Activated T-cell treated with anti-CD3 and anti-CD28 coated beads for 48 hours (primary cell): ENCODE measurements around the gene HOXB2.
"Not testable (repeated sequence)": the region's sequence is repeated elsewhere in the genome, so short reads cannot be mapped to it uniquely, and the experiment has no call there.

Experiments
- DNase-seq: peaks from one replicate; pipeline ENCODE4 v3.0.0-alpha.2; 2020; ENCODE audit warnings: low read depth

The HOXB2 gene

GRCh38 chr17:48514477-48514876, 30.4 kb downstream of the HOXB2 start:
- no peak for DNase-seq

GRCh38 chr17:48513666-48514455, 31.0 kb downstream of the HOXB2 start:
- DNase-seq: no peak

DNA sequence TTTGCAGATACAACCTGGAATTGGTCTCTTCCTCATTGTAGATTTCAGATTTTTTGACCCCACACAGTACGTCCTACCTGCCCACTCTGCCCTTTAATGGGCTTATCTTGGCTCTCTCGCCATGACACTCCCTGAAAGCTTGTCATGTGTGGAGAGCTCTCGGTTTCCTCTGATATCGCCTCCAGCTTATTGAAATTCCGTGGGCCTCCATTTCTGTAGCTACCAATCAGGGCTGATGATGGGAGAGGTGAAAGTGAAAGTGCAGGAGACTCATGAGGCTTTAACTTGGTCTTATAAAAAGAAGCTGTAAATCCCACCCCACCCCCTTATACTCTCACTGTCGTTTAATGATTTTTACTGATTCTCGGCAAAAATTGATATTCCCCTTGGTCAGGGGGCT, 31.8 kb downstream of the HOXB2 start:
- no peak for DNase-seq

DNA sequence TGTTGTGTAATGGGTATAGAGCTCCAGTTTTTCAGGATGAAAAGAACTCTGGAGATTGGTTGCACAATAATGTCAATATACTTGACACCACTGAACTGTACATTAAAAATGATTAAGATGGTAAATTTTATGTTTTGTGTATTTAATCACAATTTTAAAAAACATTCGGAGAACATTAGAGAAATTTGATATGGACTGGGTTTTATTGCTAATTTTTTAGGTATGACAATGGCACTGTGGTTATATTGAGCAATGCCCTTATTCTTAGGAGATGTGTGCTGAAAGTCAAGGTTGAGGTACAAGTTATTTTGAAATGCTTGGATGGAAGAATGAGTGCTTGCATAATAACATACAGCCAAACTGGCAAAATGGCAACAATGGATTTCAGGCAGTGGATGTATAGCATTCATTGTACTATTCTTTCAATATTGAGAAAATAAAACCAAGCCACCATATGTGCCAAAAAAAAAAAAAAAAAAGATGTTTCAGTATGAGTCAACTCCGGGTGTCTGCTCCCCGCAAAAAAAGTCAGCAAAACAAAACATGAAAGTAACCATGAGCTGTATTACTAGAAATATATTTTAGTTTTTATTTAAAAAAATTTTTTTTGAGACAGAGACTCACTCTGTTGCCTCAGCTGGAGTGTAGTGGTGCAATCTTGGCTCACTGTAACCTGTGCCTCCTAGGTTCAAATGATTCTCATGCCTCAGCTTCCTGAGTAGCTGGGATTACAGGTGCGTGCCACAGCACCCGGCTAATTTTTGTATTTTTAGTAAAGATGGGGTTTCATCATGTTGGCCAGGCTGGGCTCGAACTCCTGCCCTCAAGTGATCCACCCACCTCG, 33.9 kb downstream of the HOXB2 start:
- DNase-seq: no peak

- DNase-seq: no peak
Observed at GRCh38 chr17:48510381-48510760, 34.5 kb downstream of the HOXB2 start.

GRCh38 chr17:48509708-48510107, 35.2 kb downstream of the HOXB2 start:
- DNase-seq: not testable (repeated sequence)

GRCh38 chr17:48506246-48506645, 38.7 kb downstream of the HOXB2 start:
- DNase-seq: no peak

DNA sequence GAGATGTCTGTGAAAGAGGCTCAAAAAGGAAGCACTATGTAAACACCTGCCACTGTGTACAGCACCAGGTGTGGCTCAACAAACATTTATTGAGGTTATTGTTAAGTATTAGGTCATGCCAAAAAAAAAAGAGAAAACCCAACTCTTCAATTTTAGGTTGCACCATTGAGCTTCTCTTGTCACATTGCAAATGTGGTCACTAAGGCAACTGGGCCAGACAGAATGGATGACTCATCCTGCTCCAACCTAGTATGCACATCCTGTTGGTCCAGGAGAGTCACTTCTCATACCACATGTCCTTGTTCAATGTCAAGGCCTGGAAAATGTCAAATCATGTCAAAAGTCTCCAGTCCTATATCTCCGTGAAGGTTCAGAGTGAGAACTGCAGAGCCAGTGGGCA, 39.1 kb downstream of the HOXB2 start:
- no peak for DNase-seq

- DNase-seq: no peak
Observed at GRCh38 chr17:48504953-48505352, 40.0 kb downstream of the HOXB2 start.

GRCh38 chr17:48503747-48504146, 41.2 kb downstream of the HOXB2 start:
- no peak for DNase-seq

- no peak for DNase-seq
Observed at GRCh38 chr17:48502901-48503300, 42.0 kb downstream of the HOXB2 start.

- DNase-seq: no peak
Observed at GRCh38 chr17:48502312-48502711, 42.6 kb downstream of the HOXB2 start.

GRCh38 chr17:48500435-48501426, 44.2 kb downstream of the HOXB2 start:
- no peak for DNase-seq

DNA sequence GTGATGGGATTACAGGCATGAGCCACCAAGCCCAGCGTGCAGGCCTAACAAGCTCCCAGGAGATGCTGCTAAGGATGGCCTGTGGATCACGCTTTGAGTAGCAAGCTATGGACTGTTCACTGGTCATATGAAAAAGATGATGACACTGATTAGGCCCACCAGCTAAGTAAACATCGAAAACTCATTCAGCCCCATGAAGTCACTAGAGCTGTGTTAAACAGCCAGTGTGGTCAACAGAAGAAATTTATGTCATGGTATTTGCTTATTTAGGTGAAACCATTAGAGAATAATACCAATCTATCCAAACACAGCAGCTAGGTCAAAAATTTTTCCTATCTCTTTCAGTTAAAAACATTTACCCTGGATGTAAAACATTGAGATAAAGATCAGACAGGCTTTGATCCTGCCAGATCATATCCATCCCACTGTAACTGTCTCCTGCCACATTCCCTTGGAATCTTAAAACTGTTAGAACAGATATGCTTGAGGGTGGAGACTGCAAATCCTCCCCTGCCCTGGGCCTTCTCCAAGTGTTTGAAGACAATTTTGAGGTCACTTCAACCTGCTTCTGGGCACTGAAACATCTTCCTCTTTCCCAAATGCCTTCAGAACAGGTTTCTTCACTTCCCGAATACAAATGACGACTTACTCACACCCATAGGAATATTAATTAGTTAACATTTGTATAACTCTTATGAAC, 45.0 kb downstream of the HOXB2 start:
- no peak for DNase-seq

- no peak for DNase-seq
Observed at GRCh38 chr17:48499248-48499647, 45.7 kb downstream of the HOXB2 start.

DNA sequence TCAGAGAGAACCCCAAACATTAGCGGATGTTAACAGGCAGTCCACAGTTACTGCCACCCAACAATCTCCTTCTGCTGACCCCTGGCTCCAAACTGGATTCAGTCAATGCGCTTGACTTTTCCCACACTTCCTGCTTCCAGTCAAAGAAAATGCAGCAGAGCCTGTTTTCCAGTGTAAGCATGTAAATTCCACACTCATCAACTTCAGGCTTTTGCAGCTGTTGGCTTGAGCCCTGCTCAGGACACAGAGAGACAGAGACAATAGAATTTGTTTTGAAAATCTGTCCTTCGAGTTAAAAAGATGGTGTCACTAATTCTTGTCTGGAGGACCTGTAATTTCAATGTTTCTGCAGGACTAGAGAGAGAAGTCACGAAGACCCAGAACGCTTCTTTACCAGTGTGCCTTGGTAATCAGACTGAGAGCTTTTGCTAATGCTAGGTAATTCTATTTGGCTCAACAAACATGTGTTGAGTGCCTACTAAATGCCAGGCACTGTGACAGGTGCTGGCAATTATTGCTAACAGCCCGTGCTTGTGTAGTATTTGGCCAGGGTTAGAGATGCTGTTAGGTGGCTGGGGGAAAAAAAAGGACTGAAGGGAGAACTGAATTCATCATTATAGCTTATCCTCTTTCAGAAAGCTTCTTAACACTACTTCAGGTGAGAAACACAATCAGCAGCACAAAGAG, 46.6 kb downstream of the HOXB2 start:
- no peak for DNase-seq

DNA sequence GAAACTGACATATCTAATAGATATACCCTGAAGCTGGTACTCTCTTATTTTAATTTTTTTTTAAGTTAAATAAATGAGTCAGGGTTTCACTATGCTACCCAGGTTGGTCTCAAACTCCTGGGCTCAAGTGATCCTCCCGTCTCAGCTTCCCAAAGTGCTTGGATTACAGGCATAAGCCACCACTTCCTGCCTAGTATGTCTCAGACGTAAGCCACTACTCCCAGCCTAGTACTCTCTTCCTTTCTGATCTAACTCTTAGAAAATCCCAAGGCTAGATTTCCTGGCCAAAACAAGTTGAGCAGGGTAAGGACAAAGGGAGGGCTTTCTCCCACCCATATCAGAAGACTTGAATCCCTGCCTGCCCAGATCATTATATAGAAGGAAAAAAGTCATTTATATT, 47.8 kb downstream of the HOXB2 start:
- DNase-seq: no peak

DNA sequence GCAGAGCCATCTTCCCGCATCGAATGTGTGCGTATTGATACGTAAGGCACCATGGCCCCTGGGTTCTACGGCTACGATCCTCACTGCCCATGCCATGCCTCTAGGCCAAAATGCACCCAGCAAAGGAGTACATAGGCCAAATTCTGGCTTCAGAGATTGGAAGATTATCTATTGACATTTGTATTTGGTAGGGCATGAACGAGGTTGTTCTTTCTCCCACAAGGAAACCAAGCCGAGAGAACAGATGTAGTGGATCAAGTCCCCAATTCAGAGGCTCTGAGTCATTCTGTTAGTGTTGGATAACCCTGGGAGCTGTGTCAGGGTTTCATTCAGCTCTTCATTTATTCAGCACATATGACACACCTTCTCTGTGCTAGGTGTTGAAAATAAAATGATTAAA, 50.6 kb downstream of the HOXB2 start:
- no peak for DNase-seq
